A549 (cell line): ENCODE results near the gene MGAT4D.

Experiments used
- CTCF ChIP-seq: fragments of >200 bp; sonication (Bioruptor Twin); formaldehyde crosslinking; IDR thresholded peaks from 3 replicates; pipeline ENCODE4 v1.5.1; 2016
- EP300 ChIP-seq, 2 experiments: fragments of >200 bp; sonication (Bioruptor Twin); formaldehyde crosslinking; IDR thresholded peaks; 2 replicates in 1 of 2; 3 replicates in 1 of 2; pipeline ENCODE4 v1.6.1; 2016 to 2017
- KDM5A ChIP-seq: fragments of 200-600 bp; sonication (generic); IDR thresholded peaks from 2 replicates; pipeline ENCODE4 v1.6.1; 2016; ENCODE audit warnings: antibody characterized with exemption, mild to moderate bottlenecking
- MAX ChIP-seq: IDR thresholded peaks from 2 replicates; pipeline ENCODE4 v1.6.1; 2012
- REST ChIP-seq: fragments of 200-600 bp; sonication (generic); IDR thresholded peaks from 2 replicates; pipeline ENCODE4 v1.6.1; 2016; ENCODE audit warnings: antibody characterized with exemption, mild to moderate bottlenecking, moderate library complexity
- SREBF2 ChIP-seq: fragments of 450-650 bp; IDR thresholded peaks from 2 replicates; pipeline ENCODE4 v1.6.1; 2014; ENCODE audit warnings: mild to moderate bottlenecking, moderate library complexity

- no peak for TF ChIP-seq CTCF
- TF ChIP-seq SREBF2: no peak
- TF ChIP-seq EP300 (IDR thresholded peaks at IDR 0.05): no peak
- no peak for TF ChIP-seq KDM5A
- TF ChIP-seq REST: no peak
- TF ChIP-seq MAX: no peak
Observed at GRCh38 chr4:140497405-140497746, 717 bp downstream of the MGAT4D start.
